B cell (primary cell): ENCODE data around the gene RAE1. TPM values are rescaled to one million over a fixed set of nuclear protein-coding genes. Genes with fewer than 3 reads are reported as not detected.
A peak's percentile ranks its signal among the peaks of the same experiment; 100 is the strongest.

ENCODE experiments used
- ATAC-seq: fragments of 200-7000 bp; cut with Tn5 transposase; one replicate; pipeline ENCODE4 v1.10.0; 2021; ENCODE audit warnings: low read depth, mild to moderate bottlenecking, moderate number of reproducible peaks, moderate library complexity
- CTCF ChIA-PET: fragments of 350-600 bp; sonication (Branson Sonifier 250); formaldehyde crosslinking; loops from one replicate; lab custom pipeline; 2021; ENCODE audit warnings: antibody characterized with exemption, inconsistent platforms; lab: Charles Lee
- POLR2A ChIA-PET: fragments of 350-600 bp; sonication (Branson Sonifier 250); formaldehyde crosslinking; loops from one replicate; lab custom pipeline; 2021; ENCODE audit warnings: antibody characterized with exemption; lab: Charles Lee
- DNase-seq: peaks from one replicate; pipeline ENCODE4 v3.0.0; 2013
- H2AFZ ChIP-seq: 2 replicates; pipeline ENCODE4 v1.6.1; 2012; ENCODE audit warnings: mild to moderate bottlenecking, low read depth, low read length; ENCODE audit not compliant: insufficient read depth, poor library complexity, severe bottlenecking
- H3K27ac ChIP-seq, 2 donors: 1 replicate in 1 of 2; 2 replicates in 1 of 2; pipeline ENCODE4 v1.5.1; 2012 to 2013; ENCODE audit warnings: low read length in 2 of 2, mild to moderate bottlenecking in 2 of 2, moderate library complexity in 1 of 2
- H3K27me3 ChIP-seq, 4 experiments: fragments of 200-600 bp in 1 of 4; sonication (generic) in 1 of 4; replicated peaks in 1 of 4; 1 replicate in 2 of 4; 2 replicates in 2 of 4; pipeline versions ENCODE4 v1.6.1 to v1.7.0; 2013 to 2016; ENCODE audit warnings: low read length in 3 of 4, mild to moderate bottlenecking in 2 of 4, mixed read lengths in 1 of 4, moderate library complexity in 1 of 4; ENCODE audit not compliant: insufficient read depth in 4 of 4, control insufficient read depth in 3 of 4; ENCODE audit errors: control extremely low read depth in 1 of 4
- H3K36me3 ChIP-seq, 2 experiments: replicated peaks in 1 of 2; 1 replicate in 1 of 2; 2 replicates in 1 of 2; pipeline versions ENCODE4 v1.6.1 to v1.7.1; 2013; ENCODE audit warnings: low read length in 1 of 2; ENCODE audit not compliant: insufficient read depth in 2 of 2, control insufficient read depth in 1 of 2; ENCODE audit errors: control extremely low read depth in 1 of 2, extremely low read depth in 1 of 2
- H3K4me1 ChIP-seq, 2 donors: fragments of 200-600 bp in 1 of 2; sonication (generic) in 1 of 2; 1 replicate in 1 of 2; 2 replicates in 1 of 2; pipeline versions ENCODE4 v1.5.1 to v1.6.1; 2013 to 2017; ENCODE audit warnings: low read length in 2 of 2; ENCODE audit not compliant: control insufficient read depth in 2 of 2, insufficient read depth in 2 of 2
- H3K4me2 ChIP-seq: replicated peaks from 2 replicates; pipeline ENCODE3; 2012; ENCODE audit warnings: mild to moderate bottlenecking, low read depth, low read length; ENCODE audit not compliant: poor library complexity, severe bottlenecking
- H3K4me3 ChIP-seq, 5 experiments: fragments of 200-600 bp in 1 of 5; sonication (generic) in 1 of 5; 1 replicate in 3 of 5; 2 replicates in 2 of 5; pipeline versions ENCODE4 v1.5.1 to v1.7.0; 2011 to 2016; ENCODE audit warnings: low read length in 4 of 5, mild to moderate bottlenecking in 4 of 5, low read depth in 2 of 5, control low read depth in 1 of 5, moderate library complexity in 1 of 5; ENCODE audit not compliant: insufficient read depth in 1 of 5; ENCODE audit errors: control extremely low read depth in 1 of 5, extremely low read depth in 1 of 5
- H3K79me2 ChIP-seq: fragments of 200-600 bp; sonication (generic); one replicate; pipeline ENCODE4 v1.6.0; 2016; ENCODE audit warnings: low read length; ENCODE audit not compliant: control insufficient read depth, insufficient read depth
- H3K9ac ChIP-seq: fragments of 200-600 bp; sonication (generic); 2 replicates; pipeline ENCODE4 v1.6.1; 2017; ENCODE audit warnings: mild to moderate bottlenecking, low read length, moderate library complexity
- H3K9me3 ChIP-seq, 3 donors: one replicate each; pipeline versions ENCODE4 v1.6.1 to v1.7.1; 2013; ENCODE audit warnings: low read length in 2 of 3; ENCODE audit not compliant: control insufficient read depth in 2 of 3, insufficient read depth in 1 of 3; ENCODE audit errors: control extremely low read depth in 1 of 3
- H4K20me1 ChIP-seq: 2 replicates; pipeline ENCODE4 v1.6.0; 2012; ENCODE audit warnings: mild to moderate bottlenecking, low read length; ENCODE audit not compliant: insufficient read depth, control insufficient read depth, poor library complexity, severe bottlenecking
- H3K27ac Mint-ChIP-seq: one replicate; pipeline ENCODE4 v1.8.0; 2021; ENCODE audit warnings: mixed read lengths
- H3K27me3 Mint-ChIP-seq: one replicate; pipeline ENCODE4 v1.8.0; 2021; ENCODE audit warnings: mixed read lengths
- H3K4me1 Mint-ChIP-seq: one replicate; pipeline ENCODE4 v1.8.0; 2021; ENCODE audit warnings: mixed read lengths
- H3K4me3 Mint-ChIP-seq: one replicate; pipeline ENCODE4 v1.8.0; 2021; ENCODE audit warnings: mixed read lengths
- H3K9me3 Mint-ChIP-seq: one replicate; pipeline ENCODE4 v1.8.0; 2022; ENCODE audit warnings: mixed read lengths; ENCODE audit not compliant: insufficient read depth
- CTCF ChIP-seq: fragments of 200-600 bp; IDR thresholded peaks from one replicate; pipeline ENCODE4 v1.8.0; 2022; ENCODE audit warnings: antibody characterized with exemption, mild to moderate bottlenecking
- EZH2 ChIP-seq: IDR thresholded peaks from 2 replicates; pipeline ENCODE4 v1.6.1; 2012; ENCODE audit warnings: borderline replicate concordance, low read depth, mild to moderate bottlenecking, moderate library complexity, low read length; ENCODE audit not compliant: insufficient read depth, poor library complexity, severe bottlenecking
- WGBS: methylation state at CpG from one replicate; pipeline ENCODE4 v1.1.5; 2013; ENCODE audit warnings: missing lambda C conversion rate; ENCODE audit not compliant: insufficient coverage; 5-methylcytosine and 5-hydroxymethylcytosine counted together
- intact Hi-C: fragments of 100-400 bp; cut with micrococcal nuclease; formaldehyde crosslinking; loops from one replicate; pipeline ENCODE4 v1.10.0; 2022
- polyA plus RNA-seq: library from polyadenylated mRNA; depleted of rRNA; stranded (reverse); fragments of >200 nt; gene quantifications from 2 replicates; pipeline ENCODE4 v1.2.3, GENCODE V29; 2012
- total RNA-seq, 2 donors: library from RNA; stranded (reverse); fragments of 120-200 nt in 1 of 2; gene quantifications; 1 replicate in 1 of 2; 2 replicates in 1 of 2; pipeline versions ENCODE4 v1.2.3 to v1.2.4, GENCODE V29; 2013 to 2022

Gene RAE1
- total and polyA plus RNA-seq, 2 donors (not counting 1 experiment from before 2014, with no cell fraction given): 32.6 to 33.3 TPM

- CTCF ChIA-PET: no interaction called here
- WGBS: 62% methylated on average over 17 of the region's 19 CpGs
- no peak overlapping the region for H3K9ac ChIP-seq
- H3K4me1 ChIP-seq: no peaks in the 10 kb centered on the region
- H3K4me2 ChIP-seq: no peak overlapping the region
- no peak for ATAC-seq
- H3K9me3 Mint-ChIP-seq: no peaks in the 10 kb centered on the region
- peaks cover 0 to 9% of the 10 kb centered on the region in 2 experiments for H3K36me3 ChIP-seq
- no peak for DNase-seq
- no peak overlapping the region for H3K27ac Mint-ChIP-seq
- H4K20me1 ChIP-seq: peaks cover 9% of the 10 kb centered on the region
- H3K9me3 ChIP-seq: no peaks in the 10 kb centered on the region
- H2AFZ ChIP-seq: no peak overlapping the region
- peaks cover 19% of the 10 kb centered on the region for H3K4me1 Mint-ChIP-seq
- no peak for TF ChIP-seq EZH2
- TF ChIP-seq CTCF: no peak
- H3K4me3 Mint-ChIP-seq: no peak overlapping the region
- H3K27ac ChIP-seq: no peak overlapping the region
- POLR2A ChIA-PET: interaction anchor here (1.2 kb wide), 1 partner anchor 13 kb away, joined by 4 read pairs; no protein-coding TSS in a partner anchor
- intact Hi-C loops: no loop called here
- H3K4me3 ChIP-seq: no peak overlapping the region
- no peaks in the 10 kb centered on the region for H3K27me3 Mint-ChIP-seq
- no peaks in the 10 kb centered on the region for H3K27me3 ChIP-seq
- no peaks in the 10 kb centered on the region for H3K79me2 ChIP-seq
These were observed 64.0 kb downstream of the RAE1 start for GRCh38 chr20:57414867-57415592.

GRCh38 chr20:57415771-57416170 lies 64.7 kb downstream of the RAE1 start:
- no peak overlapping the region for H3K4me3 Mint-ChIP-seq
- peaks cover 0 to 1% of the 10 kb centered on the region in 2 experiments for H3K36me3 ChIP-seq
- ChIA-PET POLR2A (interaction anchor here (0.7 kb wide), 1 partner anchor 17 kb away, joined by 3 read pairs; no protein-coding TSS in a partner anchor), CTCF (no interaction called here)
- H3K79me2 ChIP-seq: no peaks in the 10 kb centered on the region
- H4K20me1 ChIP-seq: peaks cover 1% of the 10 kb centered on the region
- H3K4me1 Mint-ChIP-seq: peaks cover 15% of the 10 kb centered on the region
- no peak overlapping the region for H3K4me2 ChIP-seq
- no peak overlapping the region for H3K4me3 ChIP-seq
- DNase-seq: no peak
- H2AFZ ChIP-seq: no peak overlapping the region
- 94% methylated on average over 9 of the region's 11 CpGs for WGBS
- ATAC-seq: no peak
- H3K9me3 Mint-ChIP-seq: no peaks in the 10 kb centered on the region
- H3K27ac ChIP-seq: no peak overlapping the region
- peak overlapping the region; percentile 34 for H3K27ac Mint-ChIP-seq
- H3K9ac ChIP-seq: no peak overlapping the region
- H3K27me3 Mint-ChIP-seq: no peaks in the 10 kb centered on the region
- H3K27me3 ChIP-seq: no peaks in the 10 kb centered on the region
- H3K4me1 ChIP-seq: no peaks in the 10 kb centered on the region
- TF ChIP-seq CTCF (no peak), EZH2 (no peak)
- intact Hi-C loops: no loop called here
- H3K9me3 ChIP-seq: no peaks in the 10 kb centered on the region
